Right lung (tissue), 5 donors: ENCODE data around the gene S100A1. TPM values are rescaled to one million over a fixed set of nuclear protein-coding genes. Genes with fewer than 3 reads are reported as not detected.
"Not testable (repeated sequence)": the region's sequence is repeated elsewhere in the genome, so short reads cannot be mapped to it uniquely, and the experiment has no call there.

Experiments
- DNase-seq, 2 donors: peaks; one replicate each; pipeline ENCODE4 v3.0.0-alpha.2; 2013
- polyA plus RNA-seq, 5 donors: library from polyadenylated mRNA; unstranded; fragments of 120-200 nt; gene quantifications; one replicate each; pipeline versions ENCODE4 v1.2.1 to v1.2.3, GENCODE V29; 2013; ENCODE audit warnings: inconsistent platforms in 1 of 5, low replicate concordance in 1 of 5; ENCODE audit not compliant: insufficient read length in 5 of 5, insufficient read depth in 1 of 5

S100A1 gene
- polyA plus RNA-seq, 5 donors: 1.00 to 2.0 (median 1.6) TPM

DNA sequence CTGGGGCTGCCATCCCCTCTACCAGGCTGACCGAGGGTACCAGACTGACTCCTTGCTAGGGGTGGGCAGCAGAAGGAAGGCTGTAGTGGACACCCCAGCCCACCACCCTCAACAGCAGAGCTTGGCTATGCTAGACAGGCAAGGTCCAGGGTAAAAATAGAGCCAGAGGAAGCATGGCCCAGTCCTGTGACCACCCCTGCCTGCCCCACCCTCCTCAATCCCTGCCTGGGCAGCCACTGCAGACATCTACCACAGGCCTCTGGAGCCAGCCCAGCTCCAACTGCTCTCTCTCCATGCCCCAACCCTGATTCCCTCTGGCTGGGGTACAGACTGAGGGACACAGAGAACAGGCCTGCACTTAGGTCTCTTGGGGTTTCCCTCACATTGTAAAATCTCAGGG, 1.7 kb downstream of the S100A1 start:
- DNase-seq: no peak

GRCh38 chr1:153630384-153630783, 2.1 kb downstream of the S100A1 start:
- no peak for DNase-seq

GRCh38 chr1:153631047-153632022, 3.1 kb downstream of the S100A1 start:
- DNase-seq: no peak

- no peak for DNase-seq
These were observed 5.0 kb downstream of the S100A1 start for GRCh38 chr1:153633161-153633753.

DNA sequence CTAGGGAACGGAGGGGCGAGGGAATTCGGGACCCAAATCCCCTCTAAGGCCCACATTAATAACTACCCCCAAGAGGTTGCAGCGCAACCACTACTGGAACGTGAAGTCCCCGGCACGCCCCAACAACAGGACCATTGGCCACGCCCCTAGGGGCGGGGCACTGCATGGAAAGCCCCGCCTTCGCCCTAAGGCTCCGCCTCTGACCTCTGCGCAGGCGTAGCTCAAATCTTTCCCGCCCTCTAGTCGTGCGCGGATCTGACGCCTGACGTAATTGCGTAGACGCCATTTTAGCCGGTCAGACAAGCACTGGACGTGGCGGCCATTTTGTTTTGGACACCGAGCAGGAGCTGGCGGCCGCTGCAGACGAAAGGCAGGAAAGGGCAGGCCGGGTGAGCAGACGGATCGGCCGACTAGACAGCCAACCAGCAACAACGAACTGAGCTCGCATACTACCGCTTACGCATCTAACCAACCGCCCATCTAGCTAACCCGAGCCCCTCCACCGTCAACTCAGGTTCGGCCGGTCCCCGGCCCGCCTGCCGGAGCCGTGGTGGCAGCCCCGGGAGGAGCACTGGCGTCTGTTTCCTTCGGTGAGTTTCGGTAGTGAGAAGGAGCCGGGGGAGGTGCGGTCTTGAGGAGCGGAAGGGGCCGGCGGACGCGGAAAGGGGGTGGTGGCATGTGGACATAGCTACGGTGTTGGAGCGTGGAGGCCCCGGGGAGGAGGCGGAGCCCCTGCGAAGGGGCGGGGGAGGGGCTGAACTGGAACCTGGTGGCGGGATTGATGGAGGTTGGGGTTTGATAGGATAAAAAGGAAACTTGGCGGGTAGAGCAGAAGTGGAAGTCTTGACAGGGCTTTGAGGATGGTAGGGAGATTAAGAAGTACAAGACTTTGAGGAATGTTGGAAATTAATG, 5.8 kb downstream of the S100A1 start, which contains the start of gene CHTOP:
CHTOP (plus strand) TSS at position 313 of the 912 bp plus-strand sequence. CDS start 2,523 bp downstream, outside the sequence.
- DNase-seq: peak; percentile 97

DNA sequence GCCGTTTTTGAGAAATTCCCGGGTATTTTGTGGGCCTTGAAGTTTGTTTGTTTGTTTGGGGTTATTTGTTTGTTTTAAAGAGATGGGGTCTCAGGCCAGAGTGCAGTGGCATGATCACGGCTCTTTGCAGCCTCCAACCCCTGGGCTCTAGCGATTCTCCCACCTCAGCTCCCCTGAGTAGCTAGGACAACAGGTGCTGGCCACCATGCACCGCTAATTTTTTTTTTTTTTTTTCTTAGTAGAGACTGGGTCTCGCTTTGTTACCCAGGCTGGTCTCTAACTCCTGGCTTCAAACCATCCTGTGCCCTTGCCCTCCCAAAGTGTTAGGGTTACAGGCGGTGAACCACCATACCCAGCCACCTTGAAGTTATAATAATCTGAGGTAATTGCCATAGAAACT, 7.6 kb downstream of the S100A1 start:
- no peak for DNase-seq

DNA sequence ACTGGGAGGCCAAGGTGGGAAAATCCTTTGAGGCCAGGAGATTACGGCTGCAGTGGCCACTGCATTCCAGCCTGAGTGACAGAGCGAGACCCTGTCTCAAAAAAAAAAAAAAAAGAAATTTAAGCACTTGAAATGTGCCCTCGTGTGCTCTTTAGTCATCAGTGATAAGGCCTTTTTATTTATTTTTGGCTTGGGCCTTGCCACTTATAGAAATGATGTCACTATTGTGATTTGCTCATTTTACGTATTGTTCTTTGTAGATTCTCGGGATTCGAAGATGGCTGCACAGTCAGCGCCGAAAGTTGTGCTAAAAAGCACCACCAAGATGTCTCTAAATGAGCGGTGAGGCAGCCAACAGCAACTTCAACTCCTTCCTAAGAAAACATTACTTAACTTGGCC, 8.1 kb downstream of the S100A1 start:
- no peak for DNase-seq

GRCh38 chr1:153638261-153638660, 10.0 kb downstream of the S100A1 start:
- DNase-seq: no peak

- no peak for DNase-seq
These were observed 11.0 kb downstream of the S100A1 start for GRCh38 chr1:153639280-153639679.

GRCh38 chr1:153640213-153640612, 12.0 kb downstream of the S100A1 start:
- DNase-seq: not testable (repeated sequence)

DNA sequence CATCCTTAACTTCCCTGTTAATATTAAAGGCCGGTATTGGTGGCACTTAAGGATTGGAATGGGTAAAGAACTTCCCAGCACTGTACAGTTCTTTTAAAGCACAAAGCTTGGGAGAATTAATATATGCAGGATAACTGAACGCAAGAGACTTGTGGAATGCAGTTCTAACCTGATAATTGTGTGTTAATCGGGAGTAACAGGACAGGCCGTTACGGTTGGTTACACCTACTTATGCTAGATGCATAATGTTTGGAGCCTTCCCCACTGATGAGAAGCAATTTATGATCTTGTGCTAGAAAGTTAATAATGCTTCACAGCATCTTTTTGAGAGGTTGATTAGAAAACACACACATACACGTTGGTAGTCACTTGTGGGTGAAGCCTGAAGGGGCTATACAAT, 12.6 kb downstream of the S100A1 start:
- DNase-seq: no peak

DNA sequence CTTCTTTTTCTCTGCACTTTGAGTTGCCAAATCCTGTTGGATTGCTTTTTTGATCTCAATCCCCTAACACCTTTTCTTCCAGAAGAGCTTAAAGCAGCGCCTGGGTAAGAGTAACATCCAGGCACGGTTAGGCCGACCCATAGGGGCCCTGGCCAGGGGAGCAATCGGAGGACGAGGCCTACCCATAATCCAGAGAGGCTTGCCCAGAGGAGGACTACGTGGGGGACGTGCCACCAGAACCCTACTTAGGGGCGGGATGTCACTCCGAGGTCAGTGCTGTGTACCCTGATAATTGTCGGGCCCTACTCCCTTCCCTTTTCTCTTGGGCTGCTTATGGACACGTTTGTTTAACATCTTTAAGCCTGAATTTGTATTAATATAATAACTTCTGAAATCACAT, 13.9 kb downstream of the S100A1 start:
- no peak for DNase-seq

GRCh38 chr1:153643100-153643499, 14.9 kb downstream of the S100A1 start:
- no peak for DNase-seq

- DNase-seq: no peak
These were observed 15.6 kb downstream of the S100A1 start for GRCh38 chr1:153643816-153644215.

DNA sequence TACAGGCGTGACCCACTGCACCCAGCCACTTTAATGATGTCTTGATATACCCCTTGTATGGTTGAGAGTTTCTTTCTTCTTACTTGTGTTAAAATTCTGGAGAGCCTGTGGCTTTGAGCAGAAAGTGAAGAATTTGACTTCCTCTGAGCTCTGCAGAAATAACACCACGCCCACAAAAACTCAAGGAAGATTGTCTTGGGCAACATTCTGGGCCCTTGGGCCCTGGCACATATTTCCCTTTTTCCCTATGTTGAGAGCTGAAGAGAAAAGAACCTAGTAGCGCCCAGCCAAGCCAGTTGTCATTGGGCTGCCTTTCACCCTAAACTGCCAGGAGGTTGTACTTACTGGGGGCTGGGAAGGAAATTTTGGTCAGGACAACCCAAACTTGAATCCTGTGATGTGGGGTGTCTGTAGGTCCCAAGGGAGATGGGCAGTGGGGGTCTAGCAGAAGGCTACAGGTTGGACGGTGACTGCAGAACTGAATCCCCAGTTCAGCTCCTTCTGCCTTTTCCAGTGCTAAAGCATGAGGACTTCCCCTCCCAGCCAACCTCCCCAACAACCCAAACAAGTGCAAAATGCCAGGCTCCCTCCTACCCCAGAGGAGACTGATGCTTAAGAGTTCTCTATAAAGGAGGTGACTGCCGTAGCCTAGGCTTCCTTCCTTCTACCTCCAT, 18.6 kb downstream of the S100A1 start:
- no peak for DNase-seq

GRCh38 chr1:153647346-153647714, 19.1 kb downstream of the S100A1 start:
- DNase-seq: no peak

GRCh38 chr1:153648000-153648643, 19.9 kb downstream of the S100A1 start:
- DNase-seq: no peak

DNA sequence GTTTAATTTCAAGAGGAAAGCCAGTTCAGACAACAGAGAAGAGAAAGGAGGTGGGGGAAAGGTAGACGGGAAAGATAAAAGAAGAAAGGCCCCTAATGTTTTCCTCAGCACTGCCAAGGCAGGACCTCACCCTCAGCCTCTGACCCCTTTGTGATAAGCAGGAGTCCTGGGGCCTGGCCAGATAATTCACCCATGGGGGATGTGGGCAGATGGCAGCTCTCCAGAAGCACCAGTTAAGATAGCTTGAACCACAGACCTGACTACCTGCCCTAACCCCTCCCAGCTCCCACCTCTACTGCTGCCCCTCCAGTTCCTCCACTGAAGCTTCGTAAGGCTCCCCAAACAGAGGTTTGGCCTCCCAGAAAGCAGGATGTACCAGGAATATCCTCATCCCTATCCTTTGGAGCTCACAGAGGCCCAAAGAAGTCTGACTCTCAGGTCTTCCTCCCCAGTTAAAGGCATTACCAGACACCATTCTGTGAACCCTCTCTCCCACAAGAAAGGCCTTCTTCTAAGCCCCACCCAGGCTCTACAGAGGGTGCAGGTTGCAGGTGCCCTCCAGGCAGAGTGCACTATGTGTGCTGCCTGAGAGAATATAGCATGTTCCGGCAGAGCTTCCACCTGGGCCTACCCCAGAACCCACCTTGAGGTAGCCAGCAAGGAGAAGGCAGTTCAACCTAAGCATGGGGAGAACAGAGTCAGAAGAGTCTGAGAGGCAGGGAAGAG, 21.1 kb downstream of the S100A1 start:
- DNase-seq: no peak

- no peak for DNase-seq
These were observed 21.6 kb downstream of the S100A1 start for GRCh38 chr1:153649863-153650235.

GRCh38 chr1:153651771-153652170, 23.5 kb downstream of the S100A1 start:
- DNase-seq: no peak
